HepG2 (cell line): Measurements from ENCODE around the gene OPRL1. TPM values are rescaled to one million over a fixed set of nuclear protein-coding genes. Genes with fewer than 3 reads are reported as not detected.

Experiments
- ADNP ChIP-seq: sonication (generic); formaldehyde crosslinking; IDR thresholded peaks from 2 replicates; pipeline ENCODE4 v1.4.0; 2020; ENCODE audit warnings: missing genetic modification reagents
- ARNT2 ChIP-seq: sonication (generic); formaldehyde crosslinking; IDR thresholded peaks from 2 replicates; pipeline ENCODE4 v1.8.0; 2022; ENCODE audit warnings: mild to moderate bottlenecking, low read depth, missing genetic modification reagents, moderate library complexity
- ARNTL ChIP-seq: sonication (generic); formaldehyde crosslinking; IDR thresholded peaks from 2 replicates; pipeline ENCODE4 v1.4.0; 2020; ENCODE audit warnings: mild to moderate bottlenecking, missing genetic modification reagents
- CCDC6 ChIP-seq: sonication (generic); formaldehyde crosslinking; IDR thresholded peaks from 2 replicates; pipeline ENCODE4 v1.8.1; 2022; ENCODE audit warnings: mild to moderate bottlenecking, missing genetic modification reagents, moderate library complexity
- DR1 ChIP-seq: sonication (generic); formaldehyde crosslinking; IDR thresholded peaks from 2 replicates; pipeline ENCODE4 v1.8.0; 2021; ENCODE audit warnings: mild to moderate bottlenecking, missing genetic modification reagents, inconsistent platforms
- ELF4 ChIP-seq: sonication (generic); formaldehyde crosslinking; IDR thresholded peaks from 2 replicates; pipeline ENCODE4 v1.5.0; 2020; ENCODE audit warnings: missing genetic modification reagents, mild to moderate bottlenecking, moderate library complexity, borderline replicate concordance
- ETV6 ChIP-seq: sonication (generic); formaldehyde crosslinking; conservative IDR thresholded peaks from 2 replicates; pipeline ENCODE4 v1.4.0; 2020; ENCODE audit warnings: missing genetic modification reagents
- MAFF ChIP-seq: IDR thresholded peaks from 2 replicates; pipeline ENCODE4 v1.6.1; 2011; ENCODE audit warnings: low read depth, low read length, improper control_type of control experiment
- MTA3 ChIP-seq: sonication (generic); formaldehyde crosslinking; IDR thresholded peaks from 2 replicates; pipeline ENCODE4 v1.4.0; 2020; ENCODE audit warnings: missing genetic modification reagents
- NFYB ChIP-seq: sonication (generic); formaldehyde crosslinking; IDR thresholded peaks from 2 replicates; pipeline ENCODE4 v1.4.0; 2020; ENCODE audit warnings: missing genetic modification reagents
- POLR2A ChIP-seq, 2 experiments: IDR thresholded peaks; 2 replicates each; pipeline ENCODE4 v1.6.1; 2011; ENCODE audit warnings: low read depth in 2 of 2, low read length in 2 of 2, mild to moderate bottlenecking in 1 of 2, moderate library complexity in 1 of 2; ENCODE audit not compliant: insufficient read depth in 1 of 2
- PTBP1 ChIP-seq: fragments of 200-400 bp; formaldehyde crosslinking; IDR thresholded peaks from 2 replicates; pipeline ENCODE4 v1.6.1; 2018; ENCODE audit warnings: low read length, low read depth; ENCODE audit not compliant: poor library complexity, severe bottlenecking
- RARA ChIP-seq: IDR thresholded peaks from 2 replicates; pipeline ENCODE4 v1.6.1; 2016; ENCODE audit warnings: missing genetic modification reagents, missing compliant biosample characterization
- RNF2 ChIP-seq: fragments of 450-650 bp; conservative IDR thresholded peaks from 2 replicates; pipeline ENCODE4 v1.6.1; 2016; ENCODE audit warnings: low read depth
- SMYD3 ChIP-seq: sonication (generic); formaldehyde crosslinking; IDR thresholded peaks from 2 replicates; pipeline ENCODE4 v1.8.1; 2023; ENCODE audit warnings: mild to moderate bottlenecking, missing genetic modification reagents
- TARDBP ChIP-seq: sonication (generic); formaldehyde crosslinking; IDR thresholded peaks from 2 replicates; pipeline ENCODE4 v1.8.0; 2022; ENCODE audit warnings: mild to moderate bottlenecking, missing genetic modification reagents
- ZBTB43 ChIP-seq: sonication (generic); formaldehyde crosslinking; conservative IDR thresholded peaks from 2 replicates; pipeline ENCODE4 v1.4.0; 2020; ENCODE audit warnings: missing genetic modification reagents
- ZMAT5 ChIP-seq: sonication (generic); formaldehyde crosslinking; IDR thresholded peaks from 2 replicates; pipeline ENCODE4 v1.5.0; 2020; ENCODE audit warnings: mild to moderate bottlenecking, low read depth, missing genetic modification reagents, borderline replicate concordance
- ZNF263 ChIP-seq: sonication (generic); formaldehyde crosslinking; IDR thresholded peaks from 2 replicates; pipeline ENCODE4 v1.4.0; 2020; ENCODE audit warnings: missing genetic modification reagents
- ZNF274 ChIP-seq: sonication (generic); formaldehyde crosslinking; IDR thresholded peaks from 2 replicates; pipeline ENCODE4 v1.5.1; 2020; ENCODE audit warnings: mild to moderate bottlenecking, missing genetic modification reagents
- ZNF616 ChIP-seq: sonication (generic); formaldehyde crosslinking; IDR thresholded peaks from 2 replicates; pipeline ENCODE4 v1.5.0; 2020; ENCODE audit warnings: low read depth, mild to moderate bottlenecking, missing genetic modification reagents
- ZNF773 ChIP-seq: sonication (generic); formaldehyde crosslinking; IDR thresholded peaks from 2 replicates; pipeline ENCODE4 v1.4.0; 2020; ENCODE audit warnings: missing genetic modification reagents, borderline replicate concordance
- ZNF883 ChIP-seq: sonication (generic); formaldehyde crosslinking; IDR thresholded peaks from 2 replicates; pipeline ENCODE4 v1.5.1; 2020; ENCODE audit warnings: mild to moderate bottlenecking, missing genetic modification reagents; ENCODE audit errors: not compliant biosample characterization
- polyA plus RNA-seq, 8 experiments: library from polyadenylated mRNA; depleted of rRNA in 3 of 8; stranded (reverse) in 7 of 8; unstranded in 1 of 8; fragments of >200 nt; fragmentation: Illumina TruSeq in 4 of 8; extraction: Trizol in 4 of 8; gene quantifications; 2 replicates each; pipeline versions ENCODE4 v1.2.1 to v1.2.3, GENCODE V29; 2011 to 2016; ENCODE audit warnings: low read depth in 4 of 8, missing spikeins in 1 of 8, mixed read lengths in 1 of 8; ENCODE audit not compliant: insufficient read depth in 1 of 8
- total RNA-seq, 5 experiments: library from RNA; depleted of rRNA; stranded (reverse); fragments of >200 nt; fragmentation: Illumina TruSeq; extraction: Trizol; gene quantifications; 2 replicates each; pipeline ENCODE4 v1.2.3, GENCODE V29; 2016; ENCODE audit warnings: low read depth in 1 of 5
- TF ChIP-seq, protein P1 (sequence below): sonication (generic); formaldehyde crosslinking; conservative IDR thresholded peaks from 2 replicates; pipeline ENCODE4 v1.4.0; 2020; ENCODE audit warnings: mild to moderate bottlenecking, missing genetic modification reagents, moderate library complexity
- TF ChIP-seq, protein P2 (sequence below): sonication (generic); formaldehyde crosslinking; IDR thresholded peaks from 2 replicates; pipeline ENCODE4 v1.4.0; 2020; ENCODE audit warnings: missing genetic modification reagents

OPRL1 gene
- total and polyA plus RNA-seq, 2 of the 13 experiments (the other 11 are each of a cell fraction or from before 2014, with no cell fraction given), result 0.35 to 0.71 TPM

- TF ChIP-seq, protein P1, sequence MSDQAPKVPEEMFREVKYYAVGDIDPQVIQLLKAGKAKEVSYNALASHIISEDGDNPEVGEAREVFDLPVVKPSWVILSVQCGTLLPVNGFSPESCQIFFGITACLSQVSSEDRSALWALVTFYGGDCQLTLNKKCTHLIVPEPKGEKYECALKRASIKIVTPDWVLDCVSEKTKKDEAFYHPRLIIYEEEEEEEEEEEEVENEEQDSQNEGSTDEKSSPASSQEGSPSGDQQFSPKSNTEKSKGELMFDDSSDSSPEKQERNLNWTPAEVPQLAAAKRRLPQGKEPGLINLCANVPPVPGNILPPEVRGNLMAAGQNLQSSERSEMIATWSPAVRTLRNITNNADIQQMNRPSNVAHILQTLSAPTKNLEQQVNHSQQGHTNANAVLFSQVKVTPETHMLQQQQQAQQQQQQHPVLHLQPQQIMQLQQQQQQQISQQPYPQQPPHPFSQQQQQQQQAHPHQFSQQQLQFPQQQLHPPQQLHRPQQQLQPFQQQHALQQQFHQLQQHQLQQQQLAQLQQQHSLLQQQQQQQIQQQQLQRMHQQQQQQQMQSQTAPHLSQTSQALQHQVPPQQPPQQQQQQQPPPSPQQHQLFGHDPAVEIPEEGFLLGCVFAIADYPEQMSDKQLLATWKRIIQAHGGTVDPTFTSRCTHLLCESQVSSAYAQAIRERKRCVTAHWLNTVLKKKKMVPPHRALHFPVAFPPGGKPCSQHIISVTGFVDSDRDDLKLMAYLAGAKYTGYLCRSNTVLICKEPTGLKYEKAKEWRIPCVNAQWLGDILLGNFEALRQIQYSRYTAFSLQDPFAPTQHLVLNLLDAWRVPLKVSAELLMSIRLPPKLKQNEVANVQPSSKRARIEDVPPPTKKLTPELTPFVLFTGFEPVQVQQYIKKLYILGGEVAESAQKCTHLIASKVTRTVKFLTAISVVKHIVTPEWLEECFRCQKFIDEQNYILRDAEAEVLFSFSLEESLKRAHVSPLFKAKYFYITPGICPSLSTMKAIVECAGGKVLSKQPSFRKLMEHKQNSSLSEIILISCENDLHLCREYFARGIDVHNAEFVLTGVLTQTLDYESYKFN (CRISPR knock-in tag), result no peak
- 0 out of 2 replicates have a peak, but pooled peaks have one; percentile 5 for TF ChIP-seq ARNT2 (CRISPR knock-in tag)
- TF ChIP-seq TARDBP, result no peak
- TF ChIP-seq POLR2A (IDR thresholded peaks at IDR 0.05; ENCODE audit: insufficient read depth in 1 of 2, low read depth in 2 of 2, low read length in 2 of 2), result no peak
- peak; percentile 32 for TF ChIP-seq PTBP1
- TF ChIP-seq RNF2, result no peak
- no peak for TF ChIP-seq CCDC6
- TF ChIP-seq ETV6 (CRISPR knock-in tag), result no peak
- TF ChIP-seq ZNF883 (CRISPR knock-in tag), result peak; percentile 21
- no peak for TF ChIP-seq ADNP (CRISPR knock-in tag)
- TF ChIP-seq, protein P2, sequence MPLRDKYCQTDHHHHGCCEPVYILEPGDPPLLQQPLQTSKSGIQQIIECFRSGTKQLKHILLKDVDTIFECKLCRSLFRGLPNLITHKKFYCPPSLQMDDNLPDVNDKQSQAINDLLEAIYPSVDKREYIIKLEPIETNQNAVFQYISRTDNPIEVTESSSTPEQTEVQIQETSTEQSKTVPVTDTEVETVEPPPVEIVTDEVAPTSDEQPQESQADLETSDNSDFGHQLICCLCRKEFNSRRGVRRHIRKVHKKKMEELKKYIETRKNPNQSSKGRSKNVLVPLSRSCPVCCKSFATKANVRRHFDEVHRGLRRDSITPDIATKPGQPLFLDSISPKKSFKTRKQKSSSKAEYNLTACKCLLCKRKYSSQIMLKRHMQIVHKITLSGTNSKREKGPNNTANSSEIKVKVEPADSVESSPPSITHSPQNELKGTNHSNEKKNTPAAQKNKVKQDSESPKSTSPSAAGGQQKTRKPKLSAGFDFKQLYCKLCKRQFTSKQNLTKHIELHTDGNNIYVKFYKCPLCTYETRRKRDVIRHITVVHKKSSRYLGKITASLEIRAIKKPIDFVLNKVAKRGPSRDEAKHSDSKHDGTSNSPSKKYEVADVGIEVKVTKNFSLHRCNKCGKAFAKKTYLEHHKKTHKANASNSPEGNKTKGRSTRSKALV (CRISPR knock-in tag), result no peak
- no peak for TF ChIP-seq RARA (CRISPR knock-in tag)
- no peak for TF ChIP-seq ZNF616 (CRISPR knock-in tag)
- TF ChIP-seq SMYD3 (CRISPR knock-in tag), result no peak
- no peak for TF ChIP-seq NFYB (CRISPR knock-in tag)
- no peak for TF ChIP-seq ZBTB43 (CRISPR knock-in tag)
- peak; percentile 83; the same call in 1 of the 2 replicates for TF ChIP-seq ZNF263
- no peak for TF ChIP-seq ZMAT5 (CRISPR knock-in tag)
- no peak for TF ChIP-seq MAFF
- no peak for TF ChIP-seq ARNTL (CRISPR knock-in tag)
- peak; percentile 48; the same call in 1 of the 2 replicates for TF ChIP-seq ZNF274 (CRISPR knock-in tag)
- TF ChIP-seq ZNF773 (CRISPR knock-in tag), result no peak
- no peak for TF ChIP-seq ELF4 (CRISPR knock-in tag)
- no peak for TF ChIP-seq MTA3 (CRISPR knock-in tag)
- no peak for TF ChIP-seq DR1 (CRISPR knock-in tag)
These were observed 39.9 kb downstream of the OPRL1 start (continued) for GRCh38 chr20:64119681-64120341.
